ENCODE data around the gene LSAMP. TPM values are rescaled to one million over a fixed set of nuclear protein-coding genes. Genes with fewer than 3 reads are reported as not detected.

LSAMP gene
- total RNA-seq, 1 experiment from 2014 or later: 0.90 TPM

DNA sequence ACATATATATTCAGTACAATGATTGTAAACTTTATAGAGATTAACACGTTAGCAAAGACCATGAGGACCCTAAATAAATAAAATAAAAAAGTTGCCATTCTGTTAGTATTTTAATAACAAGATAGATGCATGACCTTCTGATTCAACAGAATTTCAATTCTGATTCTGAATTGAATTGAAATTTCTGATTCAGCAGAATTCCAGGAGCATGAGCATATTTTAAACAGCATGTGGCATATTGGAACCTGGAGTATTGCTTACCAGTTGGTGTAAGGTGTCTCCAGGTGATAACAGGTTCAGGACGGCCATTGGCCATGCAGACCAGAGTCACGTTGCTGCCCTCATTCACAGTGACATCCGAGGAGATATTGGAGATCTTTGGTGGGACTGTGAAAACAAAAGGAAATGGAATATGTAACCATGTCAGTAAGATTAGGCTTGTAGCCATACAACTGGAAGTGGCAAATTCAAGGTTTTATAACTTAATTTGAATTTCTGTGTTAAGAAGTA is 426.0 kb downstream of the LSAMP start:
- Histone ChIP-seq H3K14ac (ENCODE audit: insufficient read depth, low read length) (no peak overlapping the region), H2AFZ (ENCODE audit: low read length) (no peak overlapping the region), H3K4me1 (ENCODE audit: insufficient read depth, low read length) (no peaks in the 10 kb centered on the region), H3K27me3 (ENCODE audit: insufficient read depth, low read length) (no peaks in the 10 kb centered on the region), H3K4me2 (ENCODE audit: insufficient read depth, insufficient read length, low read length) (no peak overlapping the region), H3K79me1 (ENCODE audit: insufficient read depth, low read depth, low read length, poor library complexity, severe bottlenecking) (no peaks in the 10 kb centered on the region), H3K9ac (ENCODE audit: extremely low read depth, insufficient read length, low read length) (no peak overlapping the region), H2AK5ac (ENCODE audit: insufficient read length, low read length) (no peak overlapping the region), H3T11ph (ENCODE audit: low read length) (no peak overlapping the region), H2BK5ac (ENCODE audit: insufficient read length, low read length) (no peak overlapping the region), H3K23me2 (ENCODE audit: insufficient read length, low read depth, low read length, poor library complexity, severe bottlenecking) (no peaks in the 10 kb centered on the region), H4K5ac (ENCODE audit: insufficient read length, low read depth, low read length) (no peak overlapping the region), H2BK20ac (ENCODE audit: low read depth, low read length, poor library complexity, severe bottlenecking) (no peak overlapping the region), H2BK12ac (ENCODE audit: insufficient read length, low read depth, low read length) (no peak overlapping the region), H3K4ac (ENCODE audit: low read depth, low read length) (no peak overlapping the region), H4K8ac (replicated peaks; ENCODE audit: insufficient read length, low read depth, low read length) (no peak overlapping the region), H3K23ac (ENCODE audit: insufficient read length, low read depth, low read length) (no peak overlapping the region), H3K27ac (ENCODE audit: insufficient read length, low read depth, low read length) (no peak overlapping the region), H4K20me1 (ENCODE audit: control insufficient read depth, insufficient read depth, insufficient read length) (no peaks in the 10 kb centered on the region), H3K56ac (ENCODE audit: insufficient read length, low read depth, low read length) (no peak overlapping the region), H3K9me3 (ENCODE audit: control insufficient read depth, low read depth, low read length) (no peaks in the 10 kb centered on the region), H2BK15ac (ENCODE audit: low read depth, low read length) (no peak overlapping the region), H2BK120ac (ENCODE audit: low read depth, low read length, poor library complexity, severe bottlenecking) (no peak overlapping the region), H3K18ac (ENCODE audit: insufficient read length, low read depth, low read length) (no peak overlapping the region), H4K91ac (ENCODE audit: insufficient read length, low read depth, low read length) (no peak overlapping the region), H3K79me2 (ENCODE audit: insufficient read depth, low read length) (no peaks in the 10 kb centered on the region)
- DNase-seq: no peak
- H3K9me3 Mint-ChIP-seq: no peaks in the 10 kb centered on the region
- H3K36me3 Mint-ChIP-seq (ENCODE audit: insufficient read depth in 1 of 3, low read depth in 3 of 3): no peaks in the 10 kb centered on the region
- peaks cover 0 to 3% of the 10 kb centered on the region in 2 experiments; a peak in 1 of 4 replicates for H3K4me1 Mint-ChIP-seq
- no CpG with 5 or more reads among the region's 4 CpGs for WGBS (ENCODE audit: extremely low coverage, insufficient read length, low lambda C conversion rate)
- H3K27ac Mint-ChIP-seq: no peak overlapping the region
- TF ChIP-seq, protein P1, sequence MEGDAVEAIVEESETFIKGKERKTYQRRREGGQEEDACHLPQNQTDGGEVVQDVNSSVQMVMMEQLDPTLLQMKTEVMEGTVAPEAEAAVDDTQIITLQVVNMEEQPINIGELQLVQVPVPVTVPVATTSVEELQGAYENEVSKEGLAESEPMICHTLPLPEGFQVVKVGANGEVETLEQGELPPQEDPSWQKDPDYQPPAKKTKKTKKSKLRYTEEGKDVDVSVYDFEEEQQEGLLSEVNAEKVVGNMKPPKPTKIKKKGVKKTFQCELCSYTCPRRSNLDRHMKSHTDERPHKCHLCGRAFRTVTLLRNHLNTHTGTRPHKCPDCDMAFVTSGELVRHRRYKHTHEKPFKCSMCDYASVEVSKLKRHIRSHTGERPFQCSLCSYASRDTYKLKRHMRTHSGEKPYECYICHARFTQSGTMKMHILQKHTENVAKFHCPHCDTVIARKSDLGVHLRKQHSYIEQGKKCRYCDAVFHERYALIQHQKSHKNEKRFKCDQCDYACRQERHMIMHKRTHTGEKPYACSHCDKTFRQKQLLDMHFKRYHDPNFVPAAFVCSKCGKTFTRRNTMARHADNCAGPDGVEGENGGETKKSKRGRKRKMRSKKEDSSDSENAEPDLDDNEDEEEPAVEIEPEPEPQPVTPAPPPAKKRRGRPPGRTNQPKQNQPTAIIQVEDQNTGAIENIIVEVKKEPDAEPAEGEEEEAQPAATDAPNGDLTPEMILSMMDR (conservative IDR thresholded peaks at IDR 0.05): no peak
- no peak overlapping the region for H3K4me3 Mint-ChIP-seq
- no peaks in the 10 kb centered on the region for H3K27me3 Mint-ChIP-seq (ENCODE audit: low read depth)
